ENCODE results near the gene IL20RA.
"Not testable (repeated sequence)": the region's sequence is repeated elsewhere in the genome, so short reads cannot be mapped to it uniquely, and the experiment has no call there.

The IL20RA gene

GRCh38 chr6:137080711-137081110 lies 35.9 kb upstream of the IL20RA start:
- Histone ChIP-seq H3K36me3 (ENCODE audit: control insufficient read depth, low read length) (no peaks in the 10 kb centered on the region), H3K4me1 (ENCODE audit: control insufficient read depth, low read length) (no peaks in the 10 kb centered on the region), H3K4me3 (ENCODE audit: low read length) (no peak overlapping the region), H3K4me2 (ENCODE audit: low read length) (no peak overlapping the region), H3K27me3 (ENCODE audit: control insufficient read depth, low read length) (no peaks in the 10 kb centered on the region), H3K79me2 (ENCODE audit: control insufficient read depth, low read length) (no peaks in the 10 kb centered on the region), H3F3A (ENCODE audit: control insufficient read depth, insufficient read depth) (no peaks in the 10 kb centered on the region), H4K20me1 (ENCODE audit: control insufficient read depth, insufficient read depth, low read depth, low read length) (no peaks in the 10 kb centered on the region), H3K9me2 (replicated peaks; ENCODE audit: control insufficient read depth, low read length) (no peaks in the 10 kb centered on the region), H3K9me3 (ENCODE audit: control insufficient read depth, insufficient read depth, low read length) (no peaks in the 10 kb centered on the region), H3K27ac (ENCODE audit: low read depth, low read length) (no peak overlapping the region)
- TF ChIP-seq CTCF (IDR thresholded peaks at IDR 0.05; ENCODE audit: low read depth, low read length, poor library complexity, severe bottlenecking) (no peak), EZH2phosphoT487 (IDR thresholded peaks at IDR 0.05; ENCODE audit: borderline replicate concordance, low read length) (no peak)

GRCh38 chr6:137076277-137077068 lies 31.7 kb upstream of the IL20RA start:
- no peak for TF ChIP-seq EZH2phosphoT487 (IDR thresholded peaks at IDR 0.05; ENCODE audit: borderline replicate concordance, low read length)
- peak; percentile 87 for TF ChIP-seq CTCF (IDR thresholded peaks at IDR 0.05; ENCODE audit: low read depth, low read length, poor library complexity, severe bottlenecking)
- H3K27me3 ChIP-seq (ENCODE audit: control insufficient read depth, low read length): no peaks in the 10 kb centered on the region
- H3K4me1 ChIP-seq (ENCODE audit: control insufficient read depth, low read length): no peaks in the 10 kb centered on the region
- H3K4me2 ChIP-seq (ENCODE audit: low read length): no peak overlapping the region
- no peaks in the 10 kb centered on the region for H4K20me1 ChIP-seq (ENCODE audit: control insufficient read depth, insufficient read depth, low read depth, low read length)
- no peaks in the 10 kb centered on the region for H3K79me2 ChIP-seq (ENCODE audit: control insufficient read depth, low read length)
- no peaks in the 10 kb centered on the region for H3F3A ChIP-seq (ENCODE audit: control insufficient read depth, insufficient read depth)
- no peak overlapping the region for H3K4me3 ChIP-seq (ENCODE audit: low read length)
- H3K9me2 ChIP-seq (replicated peaks; ENCODE audit: control insufficient read depth, low read length): no peaks in the 10 kb centered on the region
- no peak overlapping the region for H3K27ac ChIP-seq (ENCODE audit: low read depth, low read length)
- H3K36me3 ChIP-seq (ENCODE audit: control insufficient read depth, low read length): no peaks in the 10 kb centered on the region
- no peaks in the 10 kb centered on the region for H3K9me3 ChIP-seq (ENCODE audit: control insufficient read depth, insufficient read depth, low read length)

GRCh38 chr6:137075790-137076189 lies 31.0 kb upstream of the IL20RA start:
- H4K20me1 ChIP-seq (ENCODE audit: control insufficient read depth, insufficient read depth, low read depth, low read length); H3K4me3 ChIP-seq (ENCODE audit: low read length); H3K36me3 ChIP-seq (ENCODE audit: control insufficient read depth, low read length); H3K9me2 ChIP-seq (replicated peaks; ENCODE audit: control insufficient read depth, low read length); H3K27me3 ChIP-seq (ENCODE audit: control insufficient read depth, low read length); H3K79me2 ChIP-seq (ENCODE audit: control insufficient read depth, low read length); H3K27ac ChIP-seq (ENCODE audit: low read depth, low read length); H3K4me2 ChIP-seq (ENCODE audit: low read length); H3K9me3 ChIP-seq (ENCODE audit: control insufficient read depth, insufficient read depth, low read length); H3F3A ChIP-seq (ENCODE audit: control insufficient read depth, insufficient read depth); H3K4me1 ChIP-seq (ENCODE audit: control insufficient read depth, low read length): not testable (repeated sequence)

- Histone ChIP-seq H3K4me1 (ENCODE audit: control insufficient read depth, low read length) (no peaks in the 10 kb centered on the region), H4K20me1 (ENCODE audit: control insufficient read depth, insufficient read depth, low read depth, low read length) (no peaks in the 10 kb centered on the region), H3K27me3 (ENCODE audit: control insufficient read depth, low read length) (no peaks in the 10 kb centered on the region; the same call in 1 of the 2 replicates), H3K4me3 (ENCODE audit: low read length) (no peak overlapping the region), H3K27ac (ENCODE audit: low read depth, low read length) (no peak overlapping the region), H3F3A (ENCODE audit: control insufficient read depth, insufficient read depth) (no peaks in the 10 kb centered on the region), H3K9me2 (replicated peaks; ENCODE audit: control insufficient read depth, low read length) (no peaks in the 10 kb centered on the region), H3K9me3 (ENCODE audit: control insufficient read depth, insufficient read depth, low read length) (no peaks in the 10 kb centered on the region), H3K36me3 (ENCODE audit: control insufficient read depth, low read length) (no peaks in the 10 kb centered on the region), H3K4me2 (ENCODE audit: low read length) (no peak overlapping the region), H3K79me2 (ENCODE audit: control insufficient read depth, low read length) (no peaks in the 10 kb centered on the region)
- TF ChIP-seq CTCF (IDR thresholded peaks at IDR 0.05; ENCODE audit: low read depth, low read length, poor library complexity, severe bottlenecking) (no peak), EZH2phosphoT487 (IDR thresholded peaks at IDR 0.05; ENCODE audit: borderline replicate concordance, low read length) (no peak)
Measured at GRCh38 chr6:137070303-137070702, 25.5 kb upstream of the IL20RA start.
